HFF-Myc (cell line): ENCODE data around the gene MAGEC1.

Experiments used
- DNase-seq: peaks from one replicate; pipeline ENCODE4 v3.0.0-alpha.2; 2011; ENCODE audit warnings: low read depth; ENCODE audit errors: extremely low read depth
- H3K4me3 ChIP-seq: replicated peaks from 2 replicates; pipeline ENCODE4 v1.5.1; 2011; ENCODE audit warnings: low read depth, mild to moderate bottlenecking, control low read depth, low read length
- TF ChIP-seq, protein P1 (sequence below): IDR thresholded peaks from 2 replicates; pipeline ENCODE4 v1.5.1; 2012; ENCODE audit warnings: mild to moderate bottlenecking, low read depth, low read length, control low read depth; ENCODE audit errors: missing control alignments

MAGEC1 gene

DNA sequence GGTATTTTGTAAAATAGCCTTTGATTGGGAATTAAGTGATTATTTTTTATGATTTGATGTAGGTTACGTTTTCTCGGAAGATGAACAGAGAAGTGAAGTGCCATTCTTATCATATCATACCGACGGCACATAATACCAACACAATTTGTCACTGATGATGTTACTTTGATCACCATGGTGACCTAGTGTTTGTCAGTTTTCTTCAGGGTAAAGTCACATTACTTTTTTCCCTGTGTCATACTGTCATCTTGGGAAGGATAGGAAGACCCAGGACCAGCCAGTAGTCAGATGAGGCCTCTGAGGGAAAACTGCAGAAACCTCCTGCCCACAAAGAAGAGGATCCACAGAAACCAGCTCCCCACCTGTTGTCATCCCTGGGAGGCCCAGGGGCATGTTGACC, 1.3 kb upstream of the MAGEC1 start:
- TF ChIP-seq, protein P1, sequence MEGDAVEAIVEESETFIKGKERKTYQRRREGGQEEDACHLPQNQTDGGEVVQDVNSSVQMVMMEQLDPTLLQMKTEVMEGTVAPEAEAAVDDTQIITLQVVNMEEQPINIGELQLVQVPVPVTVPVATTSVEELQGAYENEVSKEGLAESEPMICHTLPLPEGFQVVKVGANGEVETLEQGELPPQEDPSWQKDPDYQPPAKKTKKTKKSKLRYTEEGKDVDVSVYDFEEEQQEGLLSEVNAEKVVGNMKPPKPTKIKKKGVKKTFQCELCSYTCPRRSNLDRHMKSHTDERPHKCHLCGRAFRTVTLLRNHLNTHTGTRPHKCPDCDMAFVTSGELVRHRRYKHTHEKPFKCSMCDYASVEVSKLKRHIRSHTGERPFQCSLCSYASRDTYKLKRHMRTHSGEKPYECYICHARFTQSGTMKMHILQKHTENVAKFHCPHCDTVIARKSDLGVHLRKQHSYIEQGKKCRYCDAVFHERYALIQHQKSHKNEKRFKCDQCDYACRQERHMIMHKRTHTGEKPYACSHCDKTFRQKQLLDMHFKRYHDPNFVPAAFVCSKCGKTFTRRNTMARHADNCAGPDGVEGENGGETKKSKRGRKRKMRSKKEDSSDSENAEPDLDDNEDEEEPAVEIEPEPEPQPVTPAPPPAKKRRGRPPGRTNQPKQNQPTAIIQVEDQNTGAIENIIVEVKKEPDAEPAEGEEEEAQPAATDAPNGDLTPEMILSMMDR = no peak
- no peak for DNase-seq
- H3K4me3 ChIP-seq = no peak overlapping the region

- no peak for DNase-seq
- no peak overlapping the region for H3K4me3 ChIP-seq
- TF ChIP-seq, protein P1 = no peak
Observed at GRCh38 chrX:141904262-141904661, 568 bp downstream of the MAGEC1 start.

GRCh38 chrX:141917801-141918200, 14.1 kb downstream of the MAGEC1 start:
- TF ChIP-seq, protein P1 = no peak
- no peak for DNase-seq
- no peak overlapping the region for H3K4me3 ChIP-seq

- no peak overlapping the region for H3K4me3 ChIP-seq
- DNase-seq = no peak
- TF ChIP-seq, protein P1 = no peak
Observed at GRCh38 chrX:141924293-141924692, 20.6 kb downstream of the MAGEC1 start.

DNA sequence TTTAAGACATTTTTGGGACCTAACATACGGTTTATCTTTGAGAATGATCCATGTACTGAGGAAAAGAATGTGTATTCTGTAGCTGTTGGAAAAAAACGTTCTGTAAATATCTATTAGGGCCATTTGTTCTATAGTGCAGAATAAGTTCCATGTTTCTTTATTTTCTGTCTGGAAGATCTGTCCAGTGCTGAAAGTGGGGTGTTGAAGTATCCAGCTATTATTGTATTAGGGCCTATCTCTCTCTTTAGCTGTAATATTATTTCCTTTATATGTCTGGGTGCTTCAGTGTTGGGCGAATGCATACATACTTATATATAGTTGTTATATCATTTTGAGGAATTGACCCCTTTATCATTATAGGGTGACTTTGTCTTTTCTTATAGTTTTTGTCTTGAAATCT, 24.7 kb downstream of the MAGEC1 start:
- TF ChIP-seq, protein P1 = no peak
- no peak for DNase-seq

GRCh38 chrX:141934059-141934641, 30.5 kb downstream of the MAGEC1 start:
- DNase-seq = no peak
- no peak overlapping the region for H3K4me3 ChIP-seq
- TF ChIP-seq, protein P1 = no peak

More for the DNA sequence above, 24.7 kb downstream of the MAGEC1 start:
- H3K4me3 ChIP-seq = no peak overlapping the region

DNA sequence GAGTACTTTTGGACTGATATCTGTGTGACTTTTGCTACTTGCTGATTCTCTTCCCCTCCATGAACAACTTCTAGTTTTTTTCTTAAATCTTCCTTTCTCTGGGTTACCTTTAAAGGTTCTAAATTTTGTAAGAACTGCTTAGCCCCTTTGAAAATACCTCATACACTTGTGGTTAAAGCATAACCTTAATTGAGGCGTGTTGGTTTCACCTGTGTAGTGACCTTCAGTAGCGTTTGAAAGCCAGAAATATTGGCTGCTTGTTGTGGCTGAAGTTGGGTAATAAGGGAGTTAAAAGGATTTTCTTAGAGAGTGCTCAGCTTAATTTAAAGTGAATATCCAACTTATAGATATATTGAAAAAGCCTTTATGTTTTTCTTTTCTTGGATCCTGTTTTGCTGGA, 32.0 kb downstream of the MAGEC1 start:
- TF ChIP-seq, protein P1 = no peak
- DNase-seq = no peak
- no peak overlapping the region for H3K4me3 ChIP-seq
